Upper lobe of left lung (tissue), 6 donors: ENCODE data around the gene RNPEPL1. TPM values are rescaled to one million over a fixed set of nuclear protein-coding genes. Genes with fewer than 3 reads are reported as not detected.
A peak's percentile ranks its signal among the peaks of the same experiment; 100 is the strongest.

ENCODE experiments used
- ATAC-seq, 2 donors: fragments of 200-7000 bp; cut with Tn5 transposase; one replicate each; pipeline ENCODE4 v1.9.1; 2022; ENCODE audit warnings: mild to moderate bottlenecking in 2 of 2, moderate library complexity in 2 of 2; ENCODE audit not compliant: low FRiP score in 2 of 2
- DNase-seq, 2 donors: peaks; one replicate each; pipeline ENCODE4 v3.0.0-alpha.2; 2019 to 2020
- H3K27ac ChIP-seq, 4 donors: fragments of 200-600 bp; sonication (generic); one replicate each; pipeline ENCODE4 v1.5.1; 2016 to 2019
- H3K27me3 ChIP-seq, 4 donors: fragments of 200-600 bp; sonication (generic); one replicate each; pipeline ENCODE4 v1.5.1; 2017 to 2019
- H3K36me3 ChIP-seq, 4 donors: fragments of 200-600 bp; sonication (generic); one replicate each; pipeline ENCODE4 v1.5.1; 2016 to 2019
- H3K4me1 ChIP-seq, 4 donors: fragments of 200-600 bp; sonication (generic); one replicate each; pipeline ENCODE4 v1.5.1; 2018 to 2019
- H3K4me3 ChIP-seq, 4 donors: fragments of 200-600 bp; sonication (generic); one replicate each; pipeline ENCODE4 v1.5.1; 2017 to 2019; ENCODE audit warnings: mild to moderate bottlenecking in 2 of 4, moderate library complexity in 1 of 4
- H3K9me3 ChIP-seq, 4 donors: fragments of 200-600 bp; sonication (generic); one replicate each; pipeline ENCODE4 v1.5.1; 2018 to 2019
- EP300 ChIP-seq, 4 donors: sonication (generic); formaldehyde crosslinking; IDR thresholded peaks; one replicate each; pipeline ENCODE4 v1.5.1; 2017; ENCODE audit warnings: antibody characterized with exemption in 4 of 4, control low read depth in 2 of 4
- POLR2A ChIP-seq, 4 donors: fragments of 450-650 bp; IDR thresholded peaks; one replicate each; pipeline ENCODE4 v1.5.1; 2016 to 2017; ENCODE audit warnings: antibody characterized with exemption in 4 of 4, mild to moderate bottlenecking in 2 of 4
- POLR2AphosphoS5 ChIP-seq, 2 donors: sonication (generic); formaldehyde crosslinking; IDR thresholded peaks; one replicate each; pipeline ENCODE4 v1.5.1; 2017; ENCODE audit warnings: antibody characterized with exemption in 2 of 2
- WGBS, 2 donors: methylation state at CpG; one replicate each; pipeline ENCODE4 v1.1.5; 2017 to 2018; 5-methylcytosine and 5-hydroxymethylcytosine counted together
- total RNA-seq, 6 donors: library from RNA; depleted of rRNA in 4 of 6; stranded (reverse); fragments of >200 nt in 4 of 6; gene quantifications; one replicate each; pipeline versions ENCODE4 v1.1.0 to v1.2.1, GENCODE V29; 2016 to 2021
- TF ChIP-seq, protein P1 (sequence below), 6 experiments: fragments of 450-650 bp in 4 of 6; fragments of 200-600 bp in 2 of 6; sonication (generic) in 2 of 6; IDR thresholded peaks; one replicate each; pipeline ENCODE4 v1.5.1; 2016 to 2019; ENCODE audit warnings: antibody characterized with exemption in 6 of 6
- donor health status: DM: no; HTN: no; CAD: no; lungs with moderate emphysema.
- donor health status: DM: no; HTN: yes; CAD: no; lungs with severe emphysema.

Gene RNPEPL1
- total RNA-seq, 6 donors from 2014 or later = 71.0 to 264 (median 123) TPM

DNA sequence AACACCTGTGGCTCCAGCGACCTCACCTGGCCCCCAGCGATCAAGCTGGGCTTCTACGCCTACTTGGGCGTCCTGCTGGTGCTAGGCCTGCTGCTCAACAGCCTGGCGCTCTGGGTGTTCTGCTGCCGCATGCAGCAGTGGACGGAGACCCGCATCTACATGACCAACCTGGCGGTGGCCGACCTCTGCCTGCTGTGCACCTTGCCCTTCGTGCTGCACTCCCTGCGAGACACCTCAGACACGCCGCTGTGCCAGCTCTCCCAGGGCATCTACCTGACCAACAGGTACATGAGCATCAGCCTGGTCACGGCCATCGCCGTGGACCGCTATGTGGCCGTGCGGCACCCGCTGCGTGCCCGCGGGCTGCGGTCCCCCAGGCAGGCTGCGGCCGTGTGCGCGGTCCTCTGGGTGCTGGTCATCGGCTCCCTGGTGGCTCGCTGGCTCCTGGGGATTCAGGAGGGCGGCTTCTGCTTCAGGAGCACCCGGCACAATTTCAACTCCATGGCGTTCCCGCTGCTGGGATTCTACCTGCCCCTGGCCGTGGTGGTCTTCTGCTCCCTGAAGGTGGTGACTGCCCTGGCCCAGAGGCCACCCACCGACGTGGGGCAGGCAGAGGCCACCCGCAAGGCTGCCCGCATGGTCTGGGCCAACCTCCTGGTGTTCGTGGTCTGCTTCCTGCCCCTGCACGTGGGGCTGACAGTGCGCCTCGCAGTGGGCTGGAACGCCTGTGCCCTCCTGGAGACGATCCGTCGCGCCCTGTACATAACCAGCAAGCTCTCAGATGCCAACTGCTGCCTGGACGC lies 61.9 kb downstream of the RNPEPL1 start:
- Histone ChIP-seq H3K36me3 (no peaks in the 10 kb centered on the region), H3K9me3 (peaks cover 0 to 10% (median 4%) of the 10 kb centered on the region in 4 donors), H3K4me1 (peaks cover 0 to 5% (median 1%) of the 10 kb centered on the region in 4 donors), H3K4me3 (no peak overlapping the region), H3K27me3 (no peaks in the 10 kb centered on the region), H3K27ac (no peak overlapping the region)
- peak; percentile 19 to 76 for DNase-seq
- WGBS, 2 donors = 92 to 100% methylated on average over 11 to 39 of the region's 50 CpGs
- ATAC-seq = no peak
- TF ChIP-seq EP300 (IDR thresholded peaks at IDR 0.05) = no peak
- no peak for TF ChIP-seq POLR2A (IDR thresholded peaks at IDR 0.05)
- TF ChIP-seq, protein P1, sequence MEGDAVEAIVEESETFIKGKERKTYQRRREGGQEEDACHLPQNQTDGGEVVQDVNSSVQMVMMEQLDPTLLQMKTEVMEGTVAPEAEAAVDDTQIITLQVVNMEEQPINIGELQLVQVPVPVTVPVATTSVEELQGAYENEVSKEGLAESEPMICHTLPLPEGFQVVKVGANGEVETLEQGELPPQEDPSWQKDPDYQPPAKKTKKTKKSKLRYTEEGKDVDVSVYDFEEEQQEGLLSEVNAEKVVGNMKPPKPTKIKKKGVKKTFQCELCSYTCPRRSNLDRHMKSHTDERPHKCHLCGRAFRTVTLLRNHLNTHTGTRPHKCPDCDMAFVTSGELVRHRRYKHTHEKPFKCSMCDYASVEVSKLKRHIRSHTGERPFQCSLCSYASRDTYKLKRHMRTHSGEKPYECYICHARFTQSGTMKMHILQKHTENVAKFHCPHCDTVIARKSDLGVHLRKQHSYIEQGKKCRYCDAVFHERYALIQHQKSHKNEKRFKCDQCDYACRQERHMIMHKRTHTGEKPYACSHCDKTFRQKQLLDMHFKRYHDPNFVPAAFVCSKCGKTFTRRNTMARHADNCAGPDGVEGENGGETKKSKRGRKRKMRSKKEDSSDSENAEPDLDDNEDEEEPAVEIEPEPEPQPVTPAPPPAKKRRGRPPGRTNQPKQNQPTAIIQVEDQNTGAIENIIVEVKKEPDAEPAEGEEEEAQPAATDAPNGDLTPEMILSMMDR (IDR thresholded peaks at IDR 0.05) = no peak
- TF ChIP-seq POLR2AphosphoS5 (IDR thresholded peaks at IDR 0.05) = no peak

Other genes starting within 250 kb of the RNPEPL1 start
- 10 to 100 TPM; 16.8 to 45.5 (median 33.2) TPM for gene GPC1, start 132.8 kb upstream of the RNPEPL1 start, total RNA-seq
- 10 to 100 TPM; 23.7 to 97.4 (median 26.9) TPM for gene ANKMY1, start 10.5 kb upstream of the RNPEPL1 start, total RNA-seq
- gene DUSP28, start 8.1 kb upstream of the RNPEPL1 start, total RNA-seq = 10 to 100 TPM in 1 of 6 donors, 1 to 10 TPM in 5; 3.2 to 30.4 (median 5.7) TPM
- 100 to 1,000 TPM in 1 of 6 donors, 10 to 100 TPM in 5; 35.3 to 118 (median 38.9) TPM for gene CAPN10, start 18.2 kb downstream of the RNPEPL1 start, total RNA-seq
- gene GPR35, start 57.0 kb downstream of the RNPEPL1 start, total RNA-seq = 10 to 100 TPM in 1 of 6 donors, 1 to 10 TPM in 5; 1.9 to 14.7 (median 4.6) TPM
- not detected for gene AQP12B, start 114.4 kb downstream of the RNPEPL1 start, total RNA-seq
- gene AQP12A, start 123.4 kb downstream of the RNPEPL1 start, total RNA-seq = not detected